ELR (cell line): Measurements from ENCODE around the gene ARHGAP25.

ENCODE experiments used
- DNase-seq: peaks from one replicate; pipeline ENCODE4 v3.0.0-alpha.2; 2015; ENCODE audit warnings: low read depth

ARHGAP25 gene

GRCh38 chr2:68743531-68743930 lies 8.9 kb downstream of the ARHGAP25 start:
- no peak for DNase-seq

GRCh38 chr2:68744366-68744912 lies 9.8 kb downstream of the ARHGAP25 start:
- no peak for DNase-seq

GRCh38 chr2:68745006-68745405 lies 10.4 kb downstream of the ARHGAP25 start:
- no peak for DNase-seq

GRCh38 chr2:68746408-68746807 lies 11.8 kb downstream of the ARHGAP25 start:
- DNase-seq, result no peak

- DNase-seq, result no peak
Observed at GRCh38 chr2:68747413-68747812, 12.8 kb downstream of the ARHGAP25 start.

GRCh38 chr2:68747900-68748299 lies 13.3 kb downstream of the ARHGAP25 start:
- no peak for DNase-seq

GRCh38 chr2:68748568-68748967 lies 14.0 kb downstream of the ARHGAP25 start:
- DNase-seq, result no peak

GRCh38 chr2:68749345-68749744 lies 14.7 kb downstream of the ARHGAP25 start:
- no peak for DNase-seq

GRCh38 chr2:68750592-68751396 lies 16.2 kb downstream of the ARHGAP25 start:
- DNase-seq, result no peak

- DNase-seq, result peak; percentile 91
Observed at GRCh38 chr2:68751397-68752339, 17.1 kb downstream of the ARHGAP25 start.

GRCh38 chr2:68753318-68753717 lies 18.7 kb downstream of the ARHGAP25 start:
- DNase-seq, result no peak

GRCh38 chr2:68755071-68755470 lies 20.5 kb downstream of the ARHGAP25 start:
- DNase-seq, result peak; percentile 8

GRCh38 chr2:68756178-68756577 lies 21.6 kb downstream of the ARHGAP25 start:
- DNase-seq, result no peak

- no peak for DNase-seq
Observed at GRCh38 chr2:68757081-68757480, 22.5 kb downstream of the ARHGAP25 start.

- DNase-seq, result no peak
Observed at GRCh38 chr2:68762100-68762499, 27.5 kb downstream of the ARHGAP25 start.

GRCh38 chr2:68762665-68763064 lies 28.1 kb downstream of the ARHGAP25 start:
- peak; percentile 8 for DNase-seq

GRCh38 chr2:68764041-68764805 lies 29.6 kb downstream of the ARHGAP25 start:
- DNase-seq, result no peak

- no peak for DNase-seq
Observed at GRCh38 chr2:68764806-68765311, 30.2 kb downstream of the ARHGAP25 start.

- peak; percentile 72 for DNase-seq
Observed at GRCh38 chr2:68765739-68766375, 31.2 kb downstream of the ARHGAP25 start.

GRCh38 chr2:68766376-68766845 lies 31.8 kb downstream of the ARHGAP25 start:
- no peak for DNase-seq
